ENCODE measurements around the gene CLHC1.
"Not testable (repeated sequence)": the region's sequence is repeated elsewhere in the genome, so short reads cannot be mapped to it uniquely, and the experiment has no call there.

The CLHC1 gene

DNA sequence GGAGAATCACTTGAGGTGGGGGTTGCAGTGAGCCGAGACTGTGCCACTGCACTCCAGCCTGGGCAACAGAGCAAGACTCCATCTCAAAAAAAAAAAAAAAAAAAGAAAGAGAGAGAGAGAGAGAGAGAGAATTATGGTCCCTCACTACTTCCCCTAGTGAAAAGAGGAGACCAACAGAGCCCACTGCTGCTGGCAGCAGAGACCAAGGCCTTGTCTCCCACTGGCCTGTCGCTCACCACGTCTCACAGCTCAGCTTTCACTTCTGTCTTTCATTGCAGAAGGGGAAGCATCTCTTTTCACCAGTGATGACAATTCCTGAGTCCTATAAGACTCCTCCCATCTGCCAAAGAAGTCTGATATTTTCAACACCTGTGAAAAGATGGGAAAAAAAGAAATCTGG, 81.3 kb downstream of the CLHC1 start:
- DNase-seq (ENCODE audit: low read depth) = peak; percentile 50
- TF ChIP-seq, protein P1, sequence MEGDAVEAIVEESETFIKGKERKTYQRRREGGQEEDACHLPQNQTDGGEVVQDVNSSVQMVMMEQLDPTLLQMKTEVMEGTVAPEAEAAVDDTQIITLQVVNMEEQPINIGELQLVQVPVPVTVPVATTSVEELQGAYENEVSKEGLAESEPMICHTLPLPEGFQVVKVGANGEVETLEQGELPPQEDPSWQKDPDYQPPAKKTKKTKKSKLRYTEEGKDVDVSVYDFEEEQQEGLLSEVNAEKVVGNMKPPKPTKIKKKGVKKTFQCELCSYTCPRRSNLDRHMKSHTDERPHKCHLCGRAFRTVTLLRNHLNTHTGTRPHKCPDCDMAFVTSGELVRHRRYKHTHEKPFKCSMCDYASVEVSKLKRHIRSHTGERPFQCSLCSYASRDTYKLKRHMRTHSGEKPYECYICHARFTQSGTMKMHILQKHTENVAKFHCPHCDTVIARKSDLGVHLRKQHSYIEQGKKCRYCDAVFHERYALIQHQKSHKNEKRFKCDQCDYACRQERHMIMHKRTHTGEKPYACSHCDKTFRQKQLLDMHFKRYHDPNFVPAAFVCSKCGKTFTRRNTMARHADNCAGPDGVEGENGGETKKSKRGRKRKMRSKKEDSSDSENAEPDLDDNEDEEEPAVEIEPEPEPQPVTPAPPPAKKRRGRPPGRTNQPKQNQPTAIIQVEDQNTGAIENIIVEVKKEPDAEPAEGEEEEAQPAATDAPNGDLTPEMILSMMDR (IDR thresholded peaks at IDR 0.05; ENCODE audit: low read depth, low read length, missing control alignments) = no peak
- H3K4me3 ChIP-seq (ENCODE audit: low read depth, low read length) = no peak overlapping the region

DNA sequence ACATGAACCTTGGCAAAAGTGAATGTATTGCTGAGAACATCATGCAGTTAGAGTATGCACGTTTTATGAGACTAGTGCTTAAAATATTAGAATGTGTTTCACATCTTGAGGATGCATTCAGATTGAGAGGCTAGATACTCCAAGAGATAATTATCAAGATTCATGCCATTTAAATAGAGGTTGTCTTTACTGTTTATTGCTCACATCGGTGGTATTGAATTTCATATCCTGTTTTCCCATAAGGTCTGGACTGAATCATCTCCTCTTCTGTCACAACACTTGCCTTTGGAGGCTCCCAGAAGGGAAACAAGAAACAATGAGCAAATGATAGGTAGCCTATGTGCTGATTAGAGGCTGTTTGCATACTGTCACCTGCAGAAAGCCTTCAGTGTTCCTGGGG, 83.8 kb downstream of the CLHC1 start:
- H3K4me3 ChIP-seq (ENCODE audit: low read depth, low read length) = no peak overlapping the region
- DNase-seq (ENCODE audit: low read depth) = no peak

DNA sequence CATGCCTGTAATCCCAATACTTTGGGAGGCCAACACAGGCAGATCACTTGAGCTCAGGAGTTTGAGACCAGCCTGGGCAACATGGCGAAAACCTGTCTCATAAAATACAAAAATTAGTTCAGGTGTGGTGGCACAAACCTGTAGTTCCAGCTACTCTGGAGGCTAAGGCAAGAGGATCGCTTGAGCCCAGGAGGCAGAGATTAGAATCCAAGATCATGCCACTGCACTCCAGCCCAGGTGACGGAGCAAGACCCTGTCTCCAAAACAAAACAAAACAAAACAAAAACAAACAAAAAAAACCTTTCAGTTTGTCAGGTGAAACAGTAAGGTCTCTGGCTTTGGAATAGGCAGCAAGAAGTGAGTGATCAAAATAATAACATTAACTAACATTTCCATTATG, 84.6 kb downstream of the CLHC1 start:
- H3K4me3 ChIP-seq (ENCODE audit: low read depth, low read length) = no peak overlapping the region
- TF ChIP-seq, protein P1 (IDR thresholded peaks at IDR 0.05; ENCODE audit: low read depth, low read length, missing control alignments) = no peak
- no peak for DNase-seq (ENCODE audit: low read depth)

More for the DNA sequence above, 83.8 kb downstream of the CLHC1 start:
- TF ChIP-seq, protein P1 (IDR thresholded peaks at IDR 0.05; ENCODE audit: low read depth, low read length, missing control alignments) = no peak

DNA sequence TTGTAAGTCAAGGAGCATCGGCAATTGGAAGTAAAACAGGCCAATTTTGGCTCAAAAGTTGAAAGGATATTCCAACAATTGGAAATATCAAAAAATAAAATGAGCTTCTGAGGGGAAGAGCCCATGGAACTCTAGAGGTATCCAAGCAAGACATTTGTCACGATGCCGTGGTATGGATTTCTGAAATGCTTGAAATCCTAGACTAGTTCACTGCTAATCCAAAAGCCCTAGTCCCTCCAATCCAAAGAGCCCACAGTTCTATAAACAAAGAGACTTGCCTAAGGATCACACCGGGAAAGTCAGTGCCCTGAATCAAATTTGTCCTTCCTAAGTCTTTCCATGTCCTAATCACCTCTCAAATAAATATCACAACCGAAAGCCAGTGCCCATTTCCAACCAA, 85.1 kb downstream of the CLHC1 start:
- TF ChIP-seq, protein P1 (IDR thresholded peaks at IDR 0.05; ENCODE audit: low read depth, low read length, missing control alignments) = no peak

DNA sequence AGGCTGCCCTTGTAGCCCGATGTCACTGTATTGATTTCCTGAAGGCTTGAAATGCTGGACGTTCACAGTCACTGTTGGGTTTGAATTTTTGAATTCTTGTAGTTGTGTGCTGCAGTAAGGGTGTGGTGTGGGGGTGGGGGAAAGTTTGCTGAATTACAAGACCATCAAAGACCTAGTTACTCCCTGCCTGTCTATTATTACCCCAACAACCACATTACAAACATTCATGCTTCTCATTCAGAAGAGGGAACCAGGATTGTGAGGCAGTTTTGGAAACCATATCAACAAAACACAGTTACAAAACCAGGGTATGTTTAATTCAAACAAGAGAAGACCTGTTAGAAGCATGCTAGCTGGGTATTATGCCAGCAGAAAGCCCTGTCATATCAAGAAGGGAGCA, 85.8 kb downstream of the CLHC1 start:
- H3K4me3 ChIP-seq (ENCODE audit: low read depth, low read length) = no peak overlapping the region
- no peak for DNase-seq (ENCODE audit: low read depth)
- TF ChIP-seq, protein P1 (IDR thresholded peaks at IDR 0.05; ENCODE audit: low read depth, low read length, missing control alignments) = no peak

More for the DNA sequence above, 85.1 kb downstream of the CLHC1 start:
- DNase-seq (ENCODE audit: low read depth) = no peak
- H3K4me3 ChIP-seq (ENCODE audit: low read depth, low read length) = no peak overlapping the region

DNA sequence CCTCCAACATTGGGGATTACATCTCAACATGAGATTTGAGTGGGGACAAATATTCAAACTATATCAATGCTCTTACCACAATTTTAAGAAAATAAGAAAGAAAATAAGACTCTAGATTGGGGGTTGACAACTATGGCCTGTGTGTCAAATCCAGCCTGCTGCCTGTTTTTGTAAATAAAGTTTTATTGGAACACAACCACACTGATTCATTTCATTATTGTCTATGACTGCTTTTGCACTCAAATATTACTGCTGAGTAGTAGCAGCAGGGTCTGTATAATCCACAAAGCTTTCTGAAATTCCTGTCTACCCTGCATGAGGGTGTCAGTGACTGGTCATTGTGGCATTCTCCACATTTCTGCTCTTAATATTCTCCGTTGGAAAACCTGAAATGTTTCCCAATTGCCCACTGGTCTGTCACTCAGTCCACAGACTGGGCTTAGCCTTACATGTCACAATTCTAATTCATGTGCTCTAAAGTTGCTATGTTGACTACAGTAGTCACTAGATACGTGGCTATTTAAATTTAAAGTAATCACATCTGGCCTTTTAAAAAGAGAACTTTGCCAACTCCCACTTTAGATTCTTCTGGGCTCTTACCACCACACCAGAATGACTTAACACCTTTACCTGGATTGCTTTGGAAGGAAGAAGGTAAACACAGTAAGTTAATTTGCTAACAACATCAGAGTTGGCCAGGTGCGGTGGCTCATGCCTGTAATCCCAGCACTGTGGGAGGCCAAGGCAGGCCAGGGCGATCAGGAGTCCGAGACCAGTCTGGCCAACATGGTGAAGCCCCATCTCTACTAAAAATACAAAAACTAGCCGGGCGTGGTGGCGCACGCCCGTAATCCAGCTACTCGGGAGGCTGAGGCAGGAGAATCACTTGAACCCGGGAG, 86.9 kb downstream of the CLHC1 start:
- TF ChIP-seq, protein P1 (IDR thresholded peaks at IDR 0.05; ENCODE audit: low read depth, low read length, missing control alignments) = no peak
- DNase-seq (ENCODE audit: low read depth) = no peak
- no peak overlapping the region for H3K4me3 ChIP-seq (ENCODE audit: low read depth, low read length)

DNA sequence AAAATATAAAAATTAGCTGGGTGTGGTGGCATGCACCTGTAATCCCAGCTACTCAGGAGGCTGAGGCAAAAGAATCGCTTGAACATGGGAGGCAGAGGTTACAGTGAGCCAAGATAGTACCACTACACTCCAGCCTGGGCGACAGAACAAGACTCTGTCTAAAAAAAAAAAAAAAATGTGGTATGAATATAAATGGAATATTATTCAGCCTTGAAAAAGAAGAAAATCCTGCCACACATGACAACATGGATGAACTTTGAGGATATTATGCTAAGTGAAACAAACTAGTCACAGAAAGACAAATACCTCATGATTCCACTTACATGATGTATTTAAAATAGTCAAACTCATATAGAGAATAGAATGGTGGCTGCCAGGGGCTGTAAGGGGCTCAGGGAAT, 88.4 kb downstream of the CLHC1 start:
- not testable (repeated sequence) for DNase-seq (ENCODE audit: low read depth); H3K4me3 ChIP-seq (ENCODE audit: low read depth, low read length)
